GM18498 (cell line): ENCODE measurements around the gene ATP4A.

Experiments used
- ATAC-seq: cut with Tn5 transposase; IDR thresholded peaks from one replicate; pipeline ENCODE4 v1.9.1; 2021; ENCODE audit warnings: mild to moderate bottlenecking, moderate library complexity; ENCODE audit not compliant: unreplicated experiment

The ATP4A gene

DNA sequence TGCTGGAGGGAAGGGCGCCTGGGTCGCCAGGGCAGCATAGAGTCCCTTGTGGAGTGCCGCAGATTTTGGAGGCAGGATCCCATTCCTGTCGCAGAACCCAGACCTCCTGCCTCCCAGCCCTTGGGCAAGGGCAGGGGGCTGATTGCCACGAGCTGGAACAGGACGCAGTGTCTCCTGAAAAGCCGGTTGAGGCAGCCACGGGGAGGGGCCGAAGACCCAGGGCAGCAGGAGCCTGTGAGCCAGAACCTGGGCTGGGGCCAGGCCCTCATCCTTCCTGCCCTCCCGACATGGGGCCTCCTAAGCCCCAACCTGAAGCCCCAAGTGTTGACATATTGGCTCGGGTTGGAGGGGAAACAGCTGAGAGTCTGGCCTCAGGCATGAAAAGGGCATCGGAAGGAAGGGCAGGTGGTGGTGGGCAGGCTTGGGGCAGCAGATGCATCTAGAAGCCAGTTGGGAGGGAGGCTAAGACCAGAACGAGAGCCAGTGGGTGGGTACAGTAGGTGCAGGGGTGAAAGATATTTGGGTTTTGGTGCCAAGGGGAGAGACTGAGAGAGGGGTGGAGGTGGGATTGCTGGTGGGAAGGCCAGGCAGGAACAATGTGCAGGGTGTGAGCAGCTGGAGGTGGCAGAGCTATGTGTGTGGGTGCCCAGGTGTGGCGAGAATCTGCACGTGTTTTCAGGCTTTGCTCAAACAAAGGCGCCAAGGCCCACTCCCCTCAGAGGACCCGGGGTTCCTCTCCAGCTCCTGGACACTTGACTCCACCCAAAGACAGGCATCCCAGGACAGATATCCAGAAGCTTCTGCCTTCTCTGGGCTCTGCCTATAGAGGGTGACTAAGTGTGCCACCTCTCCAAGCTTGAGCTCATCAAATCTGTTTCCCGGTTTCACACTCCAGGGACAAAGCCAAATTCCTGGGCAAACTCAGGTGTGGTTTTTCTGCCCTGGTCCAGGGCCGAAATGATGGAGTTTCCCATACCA lies 33.9 kb downstream of the ATP4A start:
- ATAC-seq: no peak

DNA sequence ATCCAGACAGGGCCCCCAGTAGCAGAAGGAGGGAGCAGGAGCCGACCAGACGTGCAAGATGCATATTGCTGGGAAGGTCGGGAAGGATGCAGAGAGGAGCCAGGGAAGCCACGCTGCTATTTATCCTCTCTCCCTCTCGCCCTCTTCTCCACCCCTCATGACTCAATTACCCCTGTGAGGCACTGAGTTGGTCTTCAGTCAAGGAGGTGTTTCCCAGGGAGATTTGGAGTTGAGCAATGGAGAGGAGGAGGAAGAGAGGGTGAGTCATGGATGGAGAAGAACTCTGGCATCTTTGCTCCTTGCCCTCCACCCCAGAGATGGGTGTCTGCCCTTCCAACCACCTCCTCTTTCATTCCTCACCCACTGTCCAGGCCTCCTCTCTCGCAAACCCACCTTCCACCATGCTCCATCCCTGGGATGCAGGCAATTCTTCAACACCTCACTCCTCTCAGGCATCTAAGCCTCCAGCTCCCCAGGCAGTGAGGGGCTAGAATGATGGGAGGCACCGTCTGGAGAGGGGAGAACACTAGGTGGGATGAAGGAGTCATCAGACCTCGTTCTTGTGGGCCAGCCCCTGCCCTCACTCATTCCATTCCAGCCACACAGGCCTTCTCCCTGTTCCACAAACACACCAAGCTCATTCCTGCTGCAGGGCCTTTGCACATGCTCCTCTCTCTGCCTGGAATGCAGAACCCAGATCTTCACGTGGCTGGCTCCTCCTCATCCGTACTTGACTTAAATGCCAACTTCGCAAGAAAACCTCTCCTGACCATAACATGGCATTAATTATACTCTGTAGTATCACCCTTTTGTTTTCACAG lies 35.0 kb downstream of the ATP4A start, which contains the start of gene SBSN:
Gene SBSN, minus strand, starts transcription at position 94 of the 821 bp plus-strand sequence. Its CDS starts 30 bp downstream, at position 64.
- no peak for ATAC-seq

DNA sequence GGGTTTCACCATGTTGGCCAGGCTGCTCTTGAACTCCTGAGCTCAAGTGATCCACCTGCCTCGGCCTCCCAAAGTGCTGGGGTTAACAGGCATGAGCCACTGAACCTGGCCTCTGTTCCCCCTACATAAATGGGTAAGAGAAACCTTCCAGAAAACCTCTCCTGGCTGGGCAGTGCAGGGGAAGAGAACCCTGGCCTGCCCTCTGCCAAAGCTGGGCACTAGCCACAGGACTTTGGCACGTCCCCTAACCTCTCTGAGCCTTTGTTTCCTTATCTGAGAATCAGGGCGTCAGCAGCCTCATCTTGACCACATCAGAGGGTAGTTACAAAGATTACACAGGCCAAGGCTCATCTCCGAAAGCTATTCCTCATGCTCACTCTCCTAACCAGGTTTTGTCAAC lies 37.6 kb downstream of the ATP4A start:
- no peak for ATAC-seq

DNA sequence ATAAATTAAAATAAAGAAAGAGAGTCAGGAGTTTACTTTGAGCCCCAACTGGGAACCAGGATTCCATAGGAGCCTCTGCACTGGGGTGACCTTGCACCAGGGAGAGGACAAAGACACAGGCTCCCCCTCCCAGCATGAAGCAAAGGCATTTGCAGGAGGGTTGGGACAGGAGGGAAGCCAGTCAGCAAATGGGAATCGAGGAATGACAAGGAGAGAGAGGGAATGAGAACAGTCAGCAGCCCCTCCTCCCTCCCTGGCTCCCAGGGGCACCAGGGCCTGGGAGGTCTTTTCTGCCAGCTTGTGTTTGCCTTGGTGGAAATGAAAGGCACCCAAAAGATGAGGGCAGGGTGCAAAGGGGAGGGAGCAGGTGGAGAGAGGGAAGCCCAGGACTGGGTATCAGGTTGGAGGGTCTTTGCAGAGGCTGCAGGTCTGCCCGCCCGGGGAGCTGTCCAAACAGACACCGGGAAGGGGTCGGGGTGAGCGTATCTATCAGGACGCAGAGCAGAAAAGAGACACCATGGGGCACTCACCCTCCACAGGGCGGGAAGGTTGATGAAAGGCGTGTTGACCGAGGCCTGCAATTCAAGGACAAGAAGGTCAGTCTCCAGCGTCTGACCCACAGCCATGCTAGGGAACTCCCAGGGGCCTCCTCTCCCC lies 39.1 kb downstream of the ATP4A start:
- no peak for ATAC-seq

DNA sequence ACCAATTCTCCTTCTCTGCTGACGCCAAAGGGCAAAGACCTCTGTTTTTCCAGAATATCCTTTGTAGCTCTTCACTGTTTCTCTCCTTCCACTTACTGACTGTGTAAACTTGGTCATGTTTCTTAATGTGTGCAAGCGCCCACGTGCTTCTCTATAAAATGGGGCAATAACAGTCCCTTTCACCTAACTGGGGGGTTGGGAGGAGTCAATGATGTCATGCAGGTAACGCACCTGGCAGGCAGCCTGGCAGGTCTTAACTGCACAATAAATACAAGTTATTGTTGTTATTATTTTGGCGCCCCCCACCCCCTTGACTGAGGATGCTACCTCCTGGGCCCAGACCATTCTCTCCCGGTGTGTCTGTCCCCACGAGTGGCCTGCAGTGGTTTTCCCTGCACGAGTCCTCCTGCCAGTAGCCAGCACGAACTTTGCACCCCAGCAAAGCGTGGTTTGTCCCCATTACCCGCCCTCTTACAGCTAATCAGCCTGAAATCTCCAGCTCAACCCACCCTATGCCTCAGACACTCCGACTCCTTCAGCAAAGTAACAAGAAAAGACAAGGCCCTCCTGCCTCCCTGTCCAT lies 40.6 kb downstream of the ATP4A start:
- no peak for ATAC-seq

DNA sequence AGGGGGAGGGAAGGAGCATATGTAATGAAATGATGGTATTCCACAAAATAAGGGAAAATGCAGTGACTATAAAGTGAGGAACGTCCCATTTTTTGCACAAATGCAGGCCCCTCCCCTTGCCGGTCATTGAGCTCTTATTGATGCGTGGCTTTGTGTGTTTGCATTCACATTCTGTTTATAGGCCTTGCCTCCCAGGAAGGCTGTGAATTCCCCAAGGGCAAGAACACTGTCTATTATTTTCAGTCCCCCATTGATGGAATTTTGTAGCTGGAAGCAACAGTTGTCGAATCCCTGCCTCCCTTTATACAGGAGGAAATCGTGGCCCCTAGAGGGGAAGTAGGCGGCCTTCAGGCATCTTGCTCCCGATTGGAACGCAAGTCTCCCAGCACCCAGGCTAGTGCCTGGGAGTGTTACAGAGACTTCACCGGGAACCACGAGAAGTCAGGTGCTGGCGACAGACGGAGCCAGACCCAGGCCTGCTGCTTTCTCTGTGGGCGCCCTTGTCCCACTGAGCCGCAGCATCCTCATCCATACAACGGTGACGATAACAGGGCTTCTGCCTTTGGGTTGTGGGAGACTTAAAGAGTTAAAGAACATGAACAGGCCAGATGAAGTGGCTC lies 42.2 kb downstream of the ATP4A start:
- ATAC-seq: no peak

DNA sequence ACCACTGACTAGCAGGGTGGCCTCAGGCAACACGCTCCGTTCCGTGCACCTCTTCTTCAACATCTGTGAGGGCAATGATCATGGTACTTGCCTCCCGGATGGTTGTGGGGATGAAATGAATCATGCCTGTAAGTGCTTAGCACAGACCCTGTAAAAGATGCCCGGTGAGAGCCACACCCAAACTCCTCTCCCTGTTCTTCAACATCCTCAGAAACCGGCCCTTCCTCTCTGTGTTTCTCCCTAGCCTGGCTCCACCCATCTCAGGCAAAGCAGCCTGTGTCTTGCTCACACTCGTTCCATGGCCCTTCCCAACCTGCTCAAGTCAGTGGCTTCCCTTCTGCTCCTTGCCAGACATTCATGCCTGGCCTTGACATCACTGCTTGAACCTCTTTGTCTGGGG lies 44.2 kb downstream of the ATP4A start:
- no peak for ATAC-seq

DNA sequence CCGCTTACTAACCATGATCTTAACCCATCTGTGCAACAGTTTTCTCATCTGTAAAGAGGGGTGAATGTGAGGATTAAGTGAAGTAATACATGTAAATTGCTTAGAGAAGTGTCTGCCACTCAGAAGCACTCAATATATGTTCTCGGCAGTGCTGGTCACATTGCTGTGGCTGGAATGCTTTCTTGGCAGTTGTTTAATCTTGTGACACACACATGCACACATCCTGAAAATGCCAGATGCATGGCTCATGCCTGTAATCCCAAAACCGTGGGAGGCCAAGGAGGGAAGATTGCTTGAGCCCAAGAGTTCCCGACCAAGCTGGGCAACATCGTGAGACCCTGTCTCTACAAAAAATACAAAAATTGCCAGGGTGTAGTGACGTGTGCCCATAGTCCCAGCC lies 45.1 kb downstream of the ATP4A start:
- ATAC-seq: no peak

DNA sequence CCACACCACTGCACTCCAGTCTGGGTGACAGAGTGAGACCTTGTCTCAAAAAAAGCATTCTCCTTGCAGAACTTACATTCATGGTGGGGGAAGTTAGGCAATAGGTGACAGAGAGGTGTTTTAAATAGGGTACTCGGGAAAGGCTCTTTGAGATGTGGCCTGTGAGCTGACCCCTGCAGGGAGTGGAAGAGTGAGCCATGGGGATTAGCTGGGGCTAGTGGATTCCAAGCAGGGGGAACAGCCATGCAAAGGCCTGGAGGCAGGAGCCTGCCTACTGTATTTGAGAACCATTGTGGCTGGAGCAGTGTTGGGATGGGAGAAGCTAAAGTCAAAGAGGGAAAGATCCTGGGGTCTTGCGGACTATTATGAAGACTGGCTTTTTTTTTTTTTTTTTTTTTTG lies 46.1 kb downstream of the ATP4A start:
- ATAC-seq: no peak

DNA sequence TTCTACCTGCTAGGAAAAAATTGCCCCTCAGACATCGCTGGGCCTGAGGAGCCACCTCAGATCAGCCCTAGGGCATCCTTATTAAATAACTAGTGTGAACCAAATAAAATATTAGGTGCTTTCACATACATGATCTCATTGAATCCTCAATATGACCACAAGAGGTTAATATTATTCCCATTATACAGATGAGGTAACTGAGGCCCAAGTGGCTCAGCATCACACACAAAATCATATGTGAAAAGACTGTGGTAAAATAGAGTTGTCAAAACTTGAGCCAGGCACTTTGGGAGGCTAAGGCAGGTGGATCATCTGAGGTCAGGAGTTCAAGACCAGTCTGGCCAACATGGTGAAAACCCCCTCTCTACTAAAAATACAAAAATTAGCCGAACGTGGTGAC lies 47.1 kb downstream of the ATP4A start:
- no peak for ATAC-seq

DNA sequence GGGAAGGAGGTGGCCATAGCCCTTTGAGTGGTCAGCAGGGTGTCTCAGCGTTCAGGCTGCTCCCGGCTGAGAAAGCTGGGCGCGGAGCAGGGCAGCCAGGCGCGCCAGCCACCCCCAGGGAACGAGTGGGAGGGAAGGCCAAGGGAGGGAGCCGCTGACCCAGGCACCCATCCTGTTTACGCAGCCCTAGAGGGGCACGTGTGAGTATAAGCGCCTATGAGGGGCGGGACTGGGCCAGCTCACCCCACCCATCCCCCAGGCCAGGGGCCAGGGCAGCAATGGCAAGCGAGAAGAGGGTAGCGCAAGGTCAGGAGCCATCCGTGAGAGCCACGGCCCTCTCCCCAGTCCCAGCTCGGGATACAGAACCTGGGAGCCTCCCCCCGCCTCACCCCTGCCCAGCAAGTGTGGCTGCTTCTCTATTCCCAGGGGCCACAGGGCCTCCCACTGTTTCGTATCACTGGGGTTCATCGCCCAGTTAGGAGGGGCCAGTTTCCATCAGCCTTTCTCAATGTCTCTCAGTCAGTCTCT lies 49.1 kb downstream of the ATP4A start:
- no peak for ATAC-seq

DNA sequence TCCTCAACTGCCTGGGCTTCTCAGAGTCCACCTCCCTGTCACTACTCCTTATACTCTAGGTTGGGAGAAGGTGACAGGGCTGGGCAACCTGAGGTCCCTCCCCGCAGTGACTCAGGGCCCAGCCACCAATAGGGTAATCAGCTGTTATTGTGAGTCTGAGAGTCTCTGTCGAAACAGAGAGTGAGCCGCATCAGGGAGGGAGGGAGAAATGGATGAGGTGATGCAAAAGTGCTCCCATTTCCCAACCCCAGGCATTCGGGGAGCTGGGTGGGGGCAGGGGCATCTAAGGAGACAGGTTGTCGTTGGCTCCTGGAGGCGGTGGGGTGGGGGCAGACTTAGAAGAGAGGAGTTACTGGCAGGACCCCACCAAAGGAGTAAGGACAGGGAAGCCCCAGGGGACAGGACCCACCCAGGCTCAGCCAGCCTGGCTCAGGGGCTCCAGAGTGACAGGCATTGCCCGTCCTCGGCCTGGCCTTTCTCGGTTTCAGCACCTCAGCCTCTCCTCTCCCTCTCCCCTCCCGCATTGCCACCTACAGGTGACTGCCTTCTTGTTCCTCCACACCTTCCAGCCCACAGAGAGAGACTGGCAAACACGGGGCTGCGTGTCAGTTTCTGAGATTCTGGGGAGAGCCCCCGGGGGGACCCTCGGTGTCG lies 49.7 kb downstream of the ATP4A start, which contains the start of gene DMKN:
Gene DMKN, minus strand, starts transcription at position 22 of the 654 bp plus-strand sequence. CDS start 174 bp downstream, outside the sequence.
- no peak for ATAC-seq

DNA sequence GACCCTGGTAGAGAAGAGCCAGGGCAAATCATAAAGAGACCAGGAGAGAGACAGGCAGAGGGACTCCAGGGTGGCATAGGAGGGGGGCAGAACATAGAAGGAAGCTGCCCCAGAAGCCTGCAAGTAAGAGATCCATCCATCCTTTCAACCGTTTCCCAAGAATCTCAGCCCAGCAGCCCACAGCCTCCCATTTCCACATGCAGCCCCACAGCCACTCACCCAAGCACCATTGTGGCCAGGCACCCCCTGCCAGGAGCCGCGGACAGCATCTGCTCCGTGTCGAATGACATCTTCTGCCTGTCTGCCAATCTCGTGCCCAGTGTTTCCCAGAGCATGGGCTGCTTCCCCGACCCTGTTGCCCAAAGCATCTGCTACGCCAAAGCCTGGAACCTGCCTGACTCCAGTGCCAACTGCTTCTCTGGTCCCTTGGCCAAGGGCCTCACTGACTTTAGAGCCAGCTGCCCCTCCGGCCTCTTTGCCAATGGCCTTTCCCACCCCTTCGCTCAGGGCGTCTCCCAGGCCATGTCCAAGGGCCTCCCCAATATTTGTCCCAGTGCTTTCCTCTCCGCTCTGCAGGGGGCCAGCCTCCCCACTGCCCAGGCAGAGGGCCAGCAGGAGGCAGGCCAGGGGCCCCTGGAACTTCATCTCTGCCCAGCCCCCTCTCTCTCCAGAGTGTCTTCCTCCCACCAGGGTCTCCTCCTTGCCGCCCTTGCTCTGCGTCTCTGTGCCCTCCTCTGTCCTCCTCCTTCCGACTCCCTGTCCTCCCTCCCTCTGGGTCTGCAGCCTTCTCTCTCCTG lies 50.4 kb downstream of the ATP4A start:
- no peak for ATAC-seq

DNA sequence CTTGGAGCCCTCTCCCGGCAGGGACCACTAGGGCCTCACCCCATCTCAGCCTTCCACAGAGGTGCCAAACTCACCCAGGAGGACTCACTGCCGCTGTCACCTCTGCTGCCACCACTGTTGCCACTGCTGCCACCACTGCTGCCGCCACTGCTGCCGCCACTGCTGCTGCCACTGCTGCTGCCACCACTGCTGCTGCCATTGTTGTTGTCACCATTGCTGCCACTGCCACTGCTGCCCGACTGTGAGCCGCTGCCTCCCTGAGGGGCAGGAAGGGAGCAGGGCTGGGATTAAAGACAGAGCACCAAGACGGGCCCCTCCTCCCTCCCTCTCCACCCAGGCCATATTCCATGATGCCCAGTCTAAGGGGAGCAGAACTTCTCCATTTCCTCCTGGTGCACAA lies 52.1 kb downstream of the ATP4A start:
- no peak for ATAC-seq

DNA sequence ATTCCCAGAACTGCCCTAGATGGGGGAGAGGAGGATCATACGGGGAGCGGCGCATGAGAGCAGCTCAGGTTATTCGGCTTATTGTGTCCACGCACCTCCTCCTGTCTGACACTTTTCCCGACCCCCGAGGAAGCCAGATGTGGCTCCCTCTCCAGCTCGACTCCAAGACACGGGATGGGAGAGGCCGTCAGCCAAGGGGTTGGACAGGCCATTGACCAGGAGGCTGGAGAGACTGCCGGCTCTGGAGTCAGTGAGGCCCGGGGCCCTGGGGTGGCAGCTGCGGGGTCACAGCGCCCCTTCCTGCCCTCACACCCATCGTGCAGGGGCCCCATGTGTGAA lies 52.9 kb downstream of the ATP4A start:
- no peak for ATAC-seq

DNA sequence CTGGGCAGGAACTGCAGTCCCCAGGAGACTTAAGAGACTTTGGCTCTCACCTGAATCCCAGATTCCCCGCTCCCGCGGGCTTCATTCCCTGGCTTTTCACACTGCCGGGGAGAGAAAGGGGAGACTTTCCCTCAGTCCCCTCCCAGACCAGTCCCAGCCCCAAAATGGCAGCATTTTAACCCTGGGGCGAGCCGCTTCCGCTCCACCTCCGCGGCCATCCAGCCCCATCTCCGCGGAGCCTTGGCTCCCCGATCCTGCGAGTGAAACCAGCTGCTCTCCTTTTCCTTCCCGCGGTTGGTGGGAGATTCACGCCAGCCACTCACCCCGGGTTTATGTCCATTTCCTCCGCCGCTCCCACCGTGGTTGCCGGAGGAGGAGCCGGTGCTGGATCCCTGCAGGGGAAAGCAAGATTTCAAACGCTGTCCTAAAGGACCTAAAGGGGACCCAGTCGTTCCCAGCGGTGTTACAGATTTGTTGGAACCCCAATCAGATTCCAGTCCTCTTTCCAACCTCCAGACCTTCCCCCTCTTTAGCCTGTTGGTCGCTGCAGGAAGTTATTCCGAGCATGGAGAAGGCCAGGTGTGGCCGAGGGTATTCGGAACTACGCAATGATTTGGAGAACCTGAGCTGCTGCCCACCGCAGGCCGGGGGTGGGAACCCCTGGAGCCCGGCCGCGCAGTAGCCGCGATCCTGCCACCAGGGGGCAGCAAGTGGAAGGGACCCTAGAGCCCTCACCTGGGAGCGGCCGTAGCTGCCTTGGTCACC lies 53.4 kb downstream of the ATP4A start:
- ATAC-seq: no peak

DNA sequence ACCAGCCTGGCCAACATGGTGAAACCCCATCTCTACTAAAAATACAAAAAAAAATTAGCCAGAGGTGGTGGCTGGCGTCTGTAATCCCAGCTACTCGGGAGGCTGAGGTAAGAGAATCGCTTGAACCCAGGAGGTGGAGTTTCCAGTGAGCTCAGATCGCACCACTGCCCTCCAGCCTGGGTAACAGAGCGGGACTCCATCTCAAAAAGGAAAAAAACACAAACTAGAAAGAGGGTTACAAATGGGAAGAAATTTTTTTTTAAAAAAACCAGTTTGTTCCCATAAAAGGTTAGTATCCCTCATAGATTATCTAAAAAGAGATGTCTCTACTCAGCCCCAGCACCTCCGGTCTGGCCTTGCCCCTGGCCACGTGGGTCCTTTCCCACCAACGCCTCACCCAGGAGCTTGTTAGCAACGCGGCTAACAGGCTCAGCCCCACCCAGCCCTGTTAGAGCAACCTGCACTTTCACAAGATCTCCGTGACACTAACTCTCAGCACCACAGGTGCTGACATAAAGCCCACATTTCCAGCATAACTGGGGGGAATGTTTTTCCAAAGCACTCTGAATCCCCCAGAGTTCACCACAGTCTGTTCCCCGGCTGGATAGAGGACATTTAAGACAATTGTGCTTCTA lies 54.3 kb downstream of the ATP4A start:
- no peak for ATAC-seq

DNA sequence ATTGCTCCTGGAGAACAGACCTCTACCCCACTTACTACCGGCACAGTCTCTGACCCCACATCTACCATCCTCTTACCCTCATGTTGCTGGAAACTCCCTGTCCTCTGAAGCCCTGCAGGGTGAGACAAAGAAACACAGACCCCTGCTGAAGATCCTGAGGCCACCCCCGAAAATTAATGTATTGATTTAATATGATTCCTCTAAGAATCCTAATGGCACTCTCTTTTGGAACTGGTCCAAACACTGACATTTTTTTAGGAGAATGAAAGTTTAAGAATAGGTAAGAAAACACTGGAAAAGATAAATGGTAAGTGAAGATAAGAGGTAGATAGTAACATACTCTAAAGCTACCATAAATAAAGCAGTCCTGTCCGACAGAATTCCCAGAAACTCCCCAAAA lies 55.3 kb downstream of the ATP4A start:
- no peak for ATAC-seq
